A673 (cell line): ENCODE data around the gene MXD3.

Experiments
- CTCF ChIP-seq: fragments of 300-800, 200-600 bp; sonication (generic); conservative IDR thresholded peaks from 2 replicates; pipeline ENCODE4 v1.5.1; 2017; ENCODE audit warnings: low read depth, mild to moderate bottlenecking, antibody characterized with exemption, low read length, moderate library complexity, mixed read lengths
- EZH2 ChIP-seq: fragments of 200-600 bp; sonication (generic); IDR thresholded peaks from 2 replicates; pipeline ENCODE4 v1.6.1; 2017; ENCODE audit warnings: borderline replicate concordance, low read depth, mild to moderate bottlenecking, mixed read lengths, antibody characterized with exemption, low read length; ENCODE audit not compliant: poor library complexity, severe bottlenecking

DNA sequence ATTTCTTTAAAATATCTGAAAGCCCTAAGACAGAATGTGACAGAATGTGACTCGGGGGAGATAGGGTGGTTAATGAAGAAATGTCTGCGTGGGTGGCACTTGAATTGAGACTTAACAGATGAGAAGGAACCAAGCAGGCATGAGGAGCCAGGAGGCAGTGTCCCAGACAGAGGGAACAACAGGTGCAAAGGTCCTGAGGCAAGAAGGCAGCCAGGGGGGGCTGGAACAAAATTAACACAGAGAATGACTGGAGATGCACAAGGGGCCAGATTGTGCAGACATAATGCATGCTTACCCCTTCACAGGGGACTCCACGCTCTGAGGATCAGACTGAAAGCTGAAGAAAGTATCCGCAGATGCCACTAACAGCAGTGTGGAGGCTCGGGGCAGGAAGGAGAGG lies 38.1 kb upstream of the MXD3 start:
- no peak for TF ChIP-seq CTCF
- no peak for TF ChIP-seq EZH2
